Stomach smooth muscle (tissue), 2 donors: ENCODE measurements around the gene NELFCD.
"Not testable (repeated sequence)": the region's sequence is repeated elsewhere in the genome, so short reads cannot be mapped to it uniquely, and the experiment has no call there.

ENCODE experiments used
- H3K27ac ChIP-seq: one replicate; pipeline ENCODE4 v1.7.0; 2013; ENCODE audit warnings: mild to moderate bottlenecking, low read length, inconsistent platforms
- H3K27me3 ChIP-seq, 2 donors: one replicate each; pipeline ENCODE4 v1.7.0; 2013; ENCODE audit warnings: low read length in 2 of 2; ENCODE audit not compliant: insufficient read depth in 2 of 2, control insufficient read depth in 1 of 2
- H3K36me3 ChIP-seq, 2 donors: one replicate each; pipeline ENCODE4 v1.7.0; 2013; ENCODE audit warnings: low read length in 2 of 2; ENCODE audit not compliant: control insufficient read depth in 2 of 2, insufficient read depth in 2 of 2
- H3K4me1 ChIP-seq: one replicate; pipeline ENCODE4 v1.7.0; 2013; ENCODE audit warnings: low read length; ENCODE audit not compliant: control insufficient read depth, insufficient read depth
- H3K4me3 ChIP-seq, 2 donors: one replicate each; pipeline ENCODE4 v1.7.0; 2013; ENCODE audit warnings: low read length in 2 of 2
- H3K9ac ChIP-seq, 2 donors: one replicate each; pipeline ENCODE4 v1.7.0; 2013; ENCODE audit warnings: low read length in 2 of 2, mild to moderate bottlenecking in 1 of 2
- H3K9me3 ChIP-seq, 2 donors: one replicate each; pipeline ENCODE4 v1.7.0; 2013; ENCODE audit warnings: low read length in 2 of 2; ENCODE audit not compliant: control insufficient read depth in 2 of 2
- donor health status: healthy.
- donor health status: Pancreatic carcinoma.

The NELFCD gene

GRCh38 chr20:58980711-58981627 lies at the start of gene NELFCD:
TSS of gene NELFCD (plus strand) at chr20:58981256. CDS start at chr20:58981310, 54 bp downstream.
- H3K36me3 ChIP-seq, result no peaks in the 10 kb centered on the region
- H3K4me3 ChIP-seq, result peak within 1 kb of the TSS; percentile 85 to 94
- peaks cover 4 to 6% of the 10 kb centered on the region in 2 donors for H3K9me3 ChIP-seq
- H3K27me3 ChIP-seq, result no peaks in the 10 kb centered on the region
- peak within 1 kb of the TSS; percentile 73 to 82 for H3K9ac ChIP-seq
- peaks cover 27% of the 10 kb centered on the region for H3K4me1 ChIP-seq
- no peak within 1 kb of the TSS for H3K27ac ChIP-seq

- H3K4me3 ChIP-seq, result no peak overlapping the region
- H3K9ac ChIP-seq, result no peak overlapping the region
- no peaks in the 10 kb centered on the region for H3K4me1 ChIP-seq
Measured at GRCh38 chr20:58932170-58932569, 48.9 kb upstream of the NELFCD start.

DNA sequence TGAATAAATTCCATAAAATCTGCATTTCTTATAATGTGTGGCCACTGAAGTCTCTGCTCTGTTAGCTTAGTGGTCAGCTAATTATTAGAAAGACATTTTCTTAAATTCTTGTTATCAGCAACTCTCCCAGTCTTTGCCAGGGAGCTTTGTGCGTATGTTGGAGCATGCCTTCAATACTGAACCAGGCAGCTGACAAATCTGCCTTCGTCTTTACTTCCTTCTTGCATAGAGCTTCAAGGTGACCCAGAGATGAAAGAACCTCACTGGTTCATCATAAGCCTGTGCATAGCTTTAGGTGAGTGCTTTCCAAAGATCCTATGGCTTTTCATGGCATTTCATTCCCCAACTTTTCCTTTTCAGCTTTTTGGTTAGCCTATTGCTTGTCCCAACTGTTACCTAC lies 43.0 kb upstream of the NELFCD start:
- Histone ChIP-seq H3K9ac (no peak overlapping the region), H3K9me3 (peaks cover 0 to 3% of the 10 kb centered on the region in 2 donors), H3K36me3 (no peaks in the 10 kb centered on the region), H3K4me3 (no peak overlapping the region), H3K4me1 (no peaks in the 10 kb centered on the region), H3K27me3 (no peaks in the 10 kb centered on the region), H3K27ac (no peak overlapping the region)

More at GRCh38 chr20:58932170-58932569, 48.9 kb upstream of the NELFCD start:
- H3K27me3 ChIP-seq, result no peaks in the 10 kb centered on the region
- H3K27ac ChIP-seq, result no peak overlapping the region
- no peaks in the 10 kb centered on the region for H3K36me3 ChIP-seq
- peaks cover 0 to 3% of the 10 kb centered on the region in 2 donors for H3K9me3 ChIP-seq

DNA sequence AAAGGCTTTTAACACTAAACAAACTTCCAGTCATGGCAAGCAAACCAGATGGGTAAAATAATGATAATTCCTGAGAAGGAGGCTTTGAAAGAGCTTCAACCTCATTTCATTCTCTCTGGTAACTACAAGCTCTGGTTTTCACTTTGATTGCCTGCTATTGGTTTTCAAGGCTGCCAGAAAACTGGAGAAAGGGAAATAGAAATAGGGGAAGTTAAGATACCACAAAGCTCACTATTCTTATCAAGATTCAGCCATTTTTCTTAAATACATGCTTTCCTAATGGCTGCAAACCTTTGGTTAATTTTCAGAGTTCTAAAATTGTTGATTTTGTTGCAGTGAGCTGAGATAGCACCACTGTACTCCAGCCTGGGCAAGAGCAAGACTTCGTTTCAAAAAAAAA lies 42.5 kb upstream of the NELFCD start:
- Histone ChIP-seq H3K27me3 (no peaks in the 10 kb centered on the region), H3K9ac (no peak overlapping the region), H3K9me3 (peaks cover 0 to 3% of the 10 kb centered on the region in 2 donors), H3K4me1 (no peaks in the 10 kb centered on the region), H3K36me3 (no peaks in the 10 kb centered on the region), H3K4me3 (no peak overlapping the region), H3K27ac (no peak overlapping the region)

DNA sequence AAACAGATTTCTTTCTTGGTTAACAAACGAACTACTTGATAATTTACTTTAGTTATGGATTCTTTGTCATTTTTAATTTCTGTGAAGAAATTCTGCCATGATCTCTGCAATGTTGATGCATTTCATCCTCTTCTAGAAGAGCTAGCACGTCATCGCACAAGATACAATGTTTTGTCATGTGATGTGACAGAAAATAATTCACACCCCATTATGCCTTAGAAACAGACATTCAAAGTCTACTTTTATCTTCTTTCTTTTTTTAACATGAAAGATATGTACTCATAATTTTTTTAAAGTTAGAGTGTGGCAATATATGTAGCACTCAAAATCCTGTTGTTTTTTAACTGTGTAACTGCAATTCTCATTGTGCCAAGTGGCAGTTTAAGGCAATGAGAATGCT lies 39.6 kb upstream of the NELFCD start:
- H3K4me3 ChIP-seq, result no peak overlapping the region
- H3K9ac ChIP-seq, result no peak overlapping the region
- H3K4me1 ChIP-seq, result no peaks in the 10 kb centered on the region
- no peaks in the 10 kb centered on the region for H3K9me3 ChIP-seq
- no peak overlapping the region for H3K27ac ChIP-seq
- H3K27me3 ChIP-seq, result no peaks in the 10 kb centered on the region
- no peaks in the 10 kb centered on the region for H3K36me3 ChIP-seq

DNA sequence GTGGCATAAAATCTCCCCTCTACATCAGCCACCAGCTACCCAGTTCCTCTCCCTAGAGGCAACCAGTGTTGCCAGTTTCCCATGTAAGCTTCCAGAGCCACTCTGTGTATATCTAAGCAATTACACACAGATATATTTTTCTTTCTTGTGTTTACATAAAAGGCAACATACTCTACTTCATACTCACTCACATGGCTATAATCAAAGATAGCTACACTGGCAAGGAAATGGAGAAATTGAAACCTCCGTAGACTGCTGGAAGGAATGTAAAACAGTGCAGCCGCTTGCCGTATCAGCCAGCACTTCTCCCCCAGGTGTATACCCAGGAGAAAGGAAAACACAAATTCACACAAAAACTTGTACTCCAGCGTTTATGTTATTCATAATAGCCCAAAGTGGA lies 38.5 kb upstream of the NELFCD start:
- Histone ChIP-seq H3K27me3 (no peaks in the 10 kb centered on the region), H3K36me3 (no peaks in the 10 kb centered on the region), H3K4me1 (no peaks in the 10 kb centered on the region), H3K4me3 (no peak overlapping the region), H3K9ac (no peak overlapping the region), H3K27ac (no peak overlapping the region), H3K9me3 (no peaks in the 10 kb centered on the region)

DNA sequence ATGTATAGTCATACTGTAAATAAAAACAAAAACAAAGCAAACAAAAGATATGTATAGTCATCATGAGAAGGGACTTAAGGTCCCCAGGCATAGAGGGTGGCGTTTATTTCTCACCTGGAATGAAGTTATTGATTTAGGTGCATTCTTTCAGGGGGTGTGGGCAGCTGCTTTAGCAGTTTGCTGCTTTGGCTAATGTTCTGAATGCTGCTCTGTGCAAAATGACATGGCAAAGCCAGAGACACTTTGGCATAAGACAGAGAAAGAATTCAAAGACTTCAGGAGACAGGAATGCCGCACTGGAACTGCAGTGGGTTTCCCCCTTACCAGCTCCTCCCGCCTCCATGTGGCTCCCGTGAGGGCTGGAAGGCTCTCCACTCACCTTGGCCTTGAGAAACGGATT lies 36.4 kb upstream of the NELFCD start:
- Histone ChIP-seq H3K4me3 (no peak overlapping the region), H3K27me3 (no peaks in the 10 kb centered on the region), H3K4me1 (no peaks in the 10 kb centered on the region), H3K36me3 (no peaks in the 10 kb centered on the region), H3K9me3 (no peaks in the 10 kb centered on the region), H3K27ac (no peak overlapping the region), H3K9ac (no peak overlapping the region)

- Histone ChIP-seq H3K9me3 (no peaks in the 10 kb centered on the region), H3K9ac (no peak overlapping the region), H3K4me3 (no peak overlapping the region), H3K36me3 (no peaks in the 10 kb centered on the region), H3K27me3 (no peaks in the 10 kb centered on the region), H3K27ac (no peak overlapping the region), H3K4me1 (no peaks in the 10 kb centered on the region)
Measured at GRCh38 chr20:58945965-58946631, 35.0 kb upstream of the NELFCD start.

DNA sequence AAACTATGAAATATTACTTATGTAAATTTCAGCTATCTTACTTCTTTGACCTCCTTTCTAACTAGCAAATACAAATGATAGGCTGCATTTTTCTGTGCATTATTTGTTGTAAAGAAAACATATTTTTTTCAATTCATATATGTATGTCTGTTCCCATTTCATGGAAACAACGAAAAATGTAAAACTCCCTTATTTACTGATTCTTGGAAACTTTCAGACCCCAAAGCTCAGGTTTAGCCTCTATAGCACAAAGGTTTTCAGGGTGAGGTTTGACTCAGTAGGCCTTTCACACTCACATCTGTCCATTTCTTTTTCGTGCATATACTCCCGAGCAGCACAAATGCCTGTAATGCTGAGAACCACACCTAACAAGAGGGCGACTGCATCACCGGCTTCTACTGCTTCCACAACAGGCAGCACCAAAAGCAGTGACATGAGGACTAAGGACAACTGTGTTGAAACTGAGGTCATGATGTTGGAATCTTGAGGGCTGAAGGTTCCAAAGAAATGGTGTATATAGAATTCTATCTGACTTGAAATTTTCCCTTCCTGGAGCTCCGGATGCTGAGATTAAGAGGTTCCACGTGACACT lies 33.2 kb upstream of the NELFCD start:
- not testable (repeated sequence) for H3K27me3 ChIP-seq, H3K27ac ChIP-seq, H3K4me3 ChIP-seq, H3K4me1 ChIP-seq, H3K9me3 ChIP-seq, H3K9ac ChIP-seq, H3K36me3 ChIP-seq

- H3K4me3 ChIP-seq, result no peak overlapping the region
- no peaks in the 10 kb centered on the region for H3K9me3 ChIP-seq
- no peaks in the 10 kb centered on the region for H3K27me3 ChIP-seq
- no peak overlapping the region for H3K9ac ChIP-seq
- no peaks in the 10 kb centered on the region for H3K4me1 ChIP-seq
- H3K27ac ChIP-seq, result no peak overlapping the region
- H3K36me3 ChIP-seq, result no peaks in the 10 kb centered on the region
Measured at GRCh38 chr20:58950603-58951002, 30.5 kb upstream of the NELFCD start.
